Mammary epithelial cell (primary cell): ENCODE results near the gene LRRN4.

Experiments used
- EZH2 ChIP-seq: IDR thresholded peaks from 2 replicates; pipeline ENCODE4 v1.6.1; 2012; ENCODE audit warnings: low read length, inconsistent platforms, borderline replicate concordance
- TF ChIP-seq, protein P1 (sequence below), 2 donors: IDR thresholded peaks in 1 of 2; conservative IDR thresholded peaks in 1 of 2; 2 replicates each; pipeline ENCODE4 v1.5.1; 2011 to 2012; ENCODE audit warnings: inconsistent platforms in 2 of 2, low read length in 2 of 2, mild to moderate bottlenecking in 2 of 2, control low read depth in 1 of 2, low read depth in 1 of 2; ENCODE audit not compliant: insufficient read depth in 1 of 2; ENCODE audit errors: extremely low read depth in 1 of 2

DNA sequence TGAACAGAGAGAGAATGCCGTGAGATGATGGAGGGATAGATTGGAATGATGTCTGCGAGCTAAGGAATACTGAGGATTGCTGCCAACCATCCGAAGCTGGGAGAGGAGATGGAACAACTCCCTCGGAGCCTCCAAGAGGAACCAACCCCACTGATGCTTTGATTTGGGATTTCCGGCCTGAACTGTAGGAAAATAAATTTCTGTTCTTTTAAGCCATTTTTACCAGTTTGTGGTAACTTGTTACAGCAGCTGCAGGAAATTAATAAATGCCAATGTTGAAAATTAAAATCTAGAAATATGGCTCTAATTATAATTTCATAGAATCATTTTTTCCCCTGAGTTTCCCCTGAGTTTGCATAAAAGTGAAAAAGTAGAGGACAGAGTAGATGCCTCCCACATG, 14.1 kb downstream of the LRRN4 start:
- TF ChIP-seq, protein P1, sequence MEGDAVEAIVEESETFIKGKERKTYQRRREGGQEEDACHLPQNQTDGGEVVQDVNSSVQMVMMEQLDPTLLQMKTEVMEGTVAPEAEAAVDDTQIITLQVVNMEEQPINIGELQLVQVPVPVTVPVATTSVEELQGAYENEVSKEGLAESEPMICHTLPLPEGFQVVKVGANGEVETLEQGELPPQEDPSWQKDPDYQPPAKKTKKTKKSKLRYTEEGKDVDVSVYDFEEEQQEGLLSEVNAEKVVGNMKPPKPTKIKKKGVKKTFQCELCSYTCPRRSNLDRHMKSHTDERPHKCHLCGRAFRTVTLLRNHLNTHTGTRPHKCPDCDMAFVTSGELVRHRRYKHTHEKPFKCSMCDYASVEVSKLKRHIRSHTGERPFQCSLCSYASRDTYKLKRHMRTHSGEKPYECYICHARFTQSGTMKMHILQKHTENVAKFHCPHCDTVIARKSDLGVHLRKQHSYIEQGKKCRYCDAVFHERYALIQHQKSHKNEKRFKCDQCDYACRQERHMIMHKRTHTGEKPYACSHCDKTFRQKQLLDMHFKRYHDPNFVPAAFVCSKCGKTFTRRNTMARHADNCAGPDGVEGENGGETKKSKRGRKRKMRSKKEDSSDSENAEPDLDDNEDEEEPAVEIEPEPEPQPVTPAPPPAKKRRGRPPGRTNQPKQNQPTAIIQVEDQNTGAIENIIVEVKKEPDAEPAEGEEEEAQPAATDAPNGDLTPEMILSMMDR (conservative IDR thresholded peaks at IDR 0.05 in 1 of 2, IDR thresholded peaks at IDR 0.05 in 1 of 2; ENCODE audit: extremely low read depth in 1 of 2, insufficient read depth in 1 of 2, low read depth in 1 of 2, low read length in 2 of 2): no peak
- no peak for TF ChIP-seq EZH2
